Activated gamma-delta T cell treated with anti-CD3 and anti-CD28 coated beads, Interleukin-2, amount 50 U/mL, for 16 hours (primary cell): ENCODE data around the gene PDE7B.
"Not testable (repeated sequence)": the region's sequence is repeated elsewhere in the genome, so short reads cannot be mapped to it uniquely, and the experiment has no call there.

ENCODE experiments used
- DNase-seq: peaks from one replicate; pipeline ENCODE4 v3.0.0-alpha.2; 2020; ENCODE audit warnings: low read depth

Gene PDE7B

GRCh38 chr6:136076496-136076895 lies 225.0 kb downstream of the PDE7B start:
- no peak for DNase-seq

- DNase-seq: no peak
Measured at GRCh38 chr6:136077834-136078576, 226.5 kb downstream of the PDE7B start.

GRCh38 chr6:136079701-136080565 lies 228.4 kb downstream of the PDE7B start:
- DNase-seq: no peak

GRCh38 chr6:136083540-136083939 lies 232.0 kb downstream of the PDE7B start:
- no peak for DNase-seq

- DNase-seq: no peak
Measured at GRCh38 chr6:136084403-136084802, 232.9 kb downstream of the PDE7B start.

GRCh38 chr6:136085370-136086115 lies 234.0 kb downstream of the PDE7B start:
- no peak for DNase-seq

- DNase-seq: no peak
Measured at GRCh38 chr6:136086686-136087085, 235.2 kb downstream of the PDE7B start.

GRCh38 chr6:136087986-136088385 lies 236.5 kb downstream of the PDE7B start:
- no peak for DNase-seq

- no peak for DNase-seq
Measured at GRCh38 chr6:136088693-136089092, 237.2 kb downstream of the PDE7B start.

GRCh38 chr6:136089876-136090275 lies 238.4 kb downstream of the PDE7B start:
- no peak for DNase-seq

- no peak for DNase-seq
Measured at GRCh38 chr6:136090929-136091328, 239.4 kb downstream of the PDE7B start.

GRCh38 chr6:136092897-136093296 lies 241.4 kb downstream of the PDE7B start:
- DNase-seq: no peak

GRCh38 chr6:136093835-136094234 lies 242.3 kb downstream of the PDE7B start:
- no peak for DNase-seq

GRCh38 chr6:136094812-136095211 lies 243.3 kb downstream of the PDE7B start:
- DNase-seq: no peak

GRCh38 chr6:136095986-136096385 lies 244.5 kb downstream of the PDE7B start:
- no peak for DNase-seq

GRCh38 chr6:136102991-136103688 lies 251.6 kb downstream of the PDE7B start:
- no peak for DNase-seq

GRCh38 chr6:136103763-136104311 lies 252.3 kb downstream of the PDE7B start:
- DNase-seq: no peak

GRCh38 chr6:136104556-136104955 lies 253.1 kb downstream of the PDE7B start:
- no peak for DNase-seq

- not testable (repeated sequence) for DNase-seq
Measured at GRCh38 chr6:136105797-136106196, 254.3 kb downstream of the PDE7B start.

- DNase-seq: no peak
Measured at GRCh38 chr6:136108361-136108945, 257.0 kb downstream of the PDE7B start.

GRCh38 chr6:136111831-136112230 lies 260.3 kb downstream of the PDE7B start:
- no peak for DNase-seq
